Naive thymus-derived CD8-positive, alpha-beta T cell (primary cell): Measurements from ENCODE around the gene ZSWIM6. TPM values are rescaled to one million over a fixed set of nuclear protein-coding genes. Genes with fewer than 3 reads are reported as not detected.

ENCODE experiments used
- ATAC-seq, 2 donors: fragments of 150-1000 bp; cut with Tn5 transposase in 1 of 2; sonication (Bioruptor Pico), chemical (Tn5 transposase) in 1 of 2; 1 replicate in 1 of 2; 2 replicates in 1 of 2; pipeline ENCODE4 v1.10.0; 2021; ENCODE audit warnings: mild to moderate bottlenecking in 2 of 2, moderate library complexity in 2 of 2
- POLR2A ChIA-PET: fragments of 350-600 bp; sonication (Branson Sonifier 250); formaldehyde crosslinking; loops from one replicate; lab custom pipeline; 2021; ENCODE audit warnings: antibody characterized with exemption; lab: Charles Lee
- DNase-seq, 10 donors: peaks; one replicate each; pipeline versions ENCODE4 v3.0.0 to v3.0.0-alpha.2; 2020 to 2022
- H3K27ac Mint-ChIP-seq, 10 donors: one replicate each; pipeline ENCODE4 v1.8.0; 2020 to 2022; ENCODE audit warnings: mild to moderate bottlenecking in 10 of 10, mixed read lengths in 10 of 10, moderate library complexity in 4 of 10, inconsistent platforms in 1 of 10
- H3K27me3 Mint-ChIP-seq, 5 donors: one replicate each; pipeline ENCODE4 v1.8.0; 2021 to 2022; ENCODE audit warnings: mixed read lengths in 5 of 5
- H3K36me3 Mint-ChIP-seq, 3 donors: one replicate each; pipeline ENCODE4 v1.8.0; 2020 to 2022; ENCODE audit warnings: mixed read lengths in 3 of 3, mild to moderate bottlenecking in 2 of 3, inconsistent platforms in 1 of 3
- H3K4me1 Mint-ChIP-seq, 4 donors: one replicate each; pipeline ENCODE4 v1.8.0; 2021 to 2022; ENCODE audit warnings: mixed read lengths in 4 of 4
- H3K4me3 Mint-ChIP-seq, 10 donors: one replicate each; pipeline ENCODE4 v1.8.0; 2020 to 2022; ENCODE audit warnings: mild to moderate bottlenecking in 10 of 10, mixed read lengths in 10 of 10, moderate library complexity in 6 of 10, inconsistent platforms in 1 of 10
- H3K9me3 Mint-ChIP-seq, 9 donors: one replicate each; pipeline ENCODE4 v1.8.0; 2020 to 2022; ENCODE audit warnings: mixed read lengths in 9 of 9, mild to moderate bottlenecking in 3 of 9, inconsistent platforms in 1 of 9, moderate library complexity in 1 of 9
- polyA plus RNA-seq, 3 donors: library from polyadenylated mRNA; unstranded; fragments of 300-500 nt; fragmentation: Illumina TruSeq; gene quantifications; one replicate each; pipeline ENCODE4 v1.2.3, GENCODE V29; 2021
- total RNA-seq, 8 experiments: library from RNA in 2 of 8; stranded (reverse) in 2 of 8; gene quantifications; one replicate each; pipeline ENCODE4 v1.2.3 and lab custom pipeline; 2021 to 2026

The ZSWIM6 gene
- total and polyA plus RNA-seq, 5 experiments from 2014 or later: 0.14 to 11.9 (median 0.59) TPM

DNA sequence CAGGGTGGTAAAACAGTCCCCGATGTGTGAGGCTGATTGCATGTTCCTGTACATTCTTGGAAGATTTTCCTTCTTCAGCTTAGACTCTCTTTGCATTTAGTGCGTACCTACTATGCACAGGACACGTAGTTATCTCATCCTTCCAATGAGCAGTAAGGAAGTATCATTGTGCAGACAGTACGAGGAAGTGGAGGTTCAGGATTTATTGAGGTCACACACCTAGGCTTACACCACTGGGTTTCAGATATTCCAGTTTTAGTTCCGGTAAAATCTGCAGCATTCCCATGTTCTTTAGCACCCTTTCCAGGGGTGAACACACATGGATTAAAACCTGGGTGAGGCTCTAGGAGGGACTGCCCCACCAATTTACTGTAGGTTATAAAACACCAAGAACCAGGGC, 238.7 kb downstream of the ZSWIM6 start:
- POLR2A ChIA-PET: no interaction called here
- H3K27ac Mint-ChIP-seq: no peak overlapping the region
- peaks cover 0 to 3% (median 0%) of the 10 kb centered on the region in 5 donors for H3K27me3 Mint-ChIP-seq
- H3K36me3 Mint-ChIP-seq: no peaks in the 10 kb centered on the region
- no peak overlapping the region for H3K4me3 Mint-ChIP-seq
- no peaks in the 10 kb centered on the region for H3K4me1 Mint-ChIP-seq
- DNase-seq: no peak
- no peaks in the 10 kb centered on the region for H3K9me3 Mint-ChIP-seq
- no peak for ATAC-seq

DNA sequence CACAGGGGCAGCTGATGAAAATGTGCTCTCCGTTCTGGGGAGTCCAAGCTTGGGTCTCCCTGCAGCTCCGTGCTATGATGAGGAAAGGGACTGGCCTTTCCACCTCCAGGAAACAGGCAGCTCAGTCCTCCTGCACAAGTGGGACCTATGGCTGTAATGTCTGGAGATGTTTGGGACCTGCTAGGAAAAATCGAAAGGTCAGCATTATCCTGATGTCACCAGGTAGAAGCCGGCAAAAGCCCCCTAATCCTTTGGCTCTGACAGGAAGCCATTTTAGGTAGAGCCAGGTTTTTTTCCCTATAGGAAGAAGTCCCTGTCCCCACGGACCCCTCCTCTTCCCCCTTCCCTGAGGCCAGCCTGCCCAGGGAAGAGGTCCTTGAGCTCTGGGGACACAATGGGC, 240.9 kb downstream of the ZSWIM6 start:
- Mint-ChIP-seq H3K9me3 (no peaks in the 10 kb centered on the region), H3K27ac (no peak overlapping the region), H3K36me3 (no peaks in the 10 kb centered on the region), H3K4me3 (no peak overlapping the region), H3K4me1 (no peaks in the 10 kb centered on the region), H3K27me3 (peaks cover 0 to 3% (median 0%) of the 10 kb centered on the region in 5 donors)
- DNase-seq: no peak
- no peak for ATAC-seq
- POLR2A ChIA-PET: no interaction called here

DNA sequence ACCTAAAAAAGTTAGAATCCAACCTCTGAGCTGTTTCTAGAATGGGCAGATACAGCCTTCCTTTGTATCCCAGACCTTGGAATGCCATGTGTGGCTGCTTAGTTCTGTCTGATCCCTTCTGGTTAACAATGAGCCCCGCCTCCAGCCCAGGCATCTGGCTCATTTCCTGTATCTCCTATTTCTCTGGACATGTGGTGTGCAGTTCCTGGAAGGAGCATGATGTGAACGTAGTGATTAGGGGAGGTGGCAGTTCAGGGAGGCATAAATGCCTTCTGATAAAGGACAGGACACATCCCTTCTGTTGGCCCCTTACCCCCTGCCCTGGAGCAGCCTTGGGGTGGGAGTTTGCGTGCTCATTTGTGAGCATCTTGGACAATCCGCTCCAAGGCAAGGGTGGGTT, 243.0 kb downstream of the ZSWIM6 start:
- H3K27me3 Mint-ChIP-seq: peaks cover 0 to 3% (median 0%) of the 10 kb centered on the region in 5 donors
- no peaks in the 10 kb centered on the region for H3K4me1 Mint-ChIP-seq
- H3K36me3 Mint-ChIP-seq: no peaks in the 10 kb centered on the region
- POLR2A ChIA-PET: no interaction called here
- H3K9me3 Mint-ChIP-seq: no peaks in the 10 kb centered on the region
- no peak overlapping the region for H3K27ac Mint-ChIP-seq
- DNase-seq: no peak
- no peak overlapping the region for H3K4me3 Mint-ChIP-seq
- ATAC-seq: no peak

DNA sequence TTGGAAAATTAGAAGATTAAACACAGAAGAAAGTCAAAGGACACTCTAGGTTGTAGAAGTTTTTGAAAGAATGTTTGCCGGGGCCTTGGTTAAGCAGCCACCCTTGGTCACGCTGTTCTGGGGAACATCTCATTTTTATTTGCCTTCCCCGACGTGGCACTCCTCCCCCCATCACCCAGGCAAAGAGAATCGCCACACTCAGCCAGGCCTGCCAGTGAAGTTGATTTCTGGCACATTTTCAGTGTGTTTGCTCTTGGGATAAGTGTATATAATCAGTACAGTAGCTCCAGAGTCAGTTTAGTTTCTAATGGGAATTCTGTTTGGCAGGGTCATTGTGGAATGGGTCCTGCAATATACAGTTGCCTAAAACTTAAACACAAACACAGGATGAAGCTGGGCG, 243.5 kb downstream of the ZSWIM6 start:
- H3K9me3 Mint-ChIP-seq: no peaks in the 10 kb centered on the region
- DNase-seq: no peak
- H3K4me1 Mint-ChIP-seq: no peaks in the 10 kb centered on the region
- no peak overlapping the region for H3K27ac Mint-ChIP-seq
- H3K27me3 Mint-ChIP-seq: peaks cover 0 to 3% (median 0%) of the 10 kb centered on the region in 5 donors
- POLR2A ChIA-PET: no interaction called here
- no peak overlapping the region for H3K4me3 Mint-ChIP-seq
- ATAC-seq: no peak
- no peaks in the 10 kb centered on the region for H3K36me3 Mint-ChIP-seq

DNA sequence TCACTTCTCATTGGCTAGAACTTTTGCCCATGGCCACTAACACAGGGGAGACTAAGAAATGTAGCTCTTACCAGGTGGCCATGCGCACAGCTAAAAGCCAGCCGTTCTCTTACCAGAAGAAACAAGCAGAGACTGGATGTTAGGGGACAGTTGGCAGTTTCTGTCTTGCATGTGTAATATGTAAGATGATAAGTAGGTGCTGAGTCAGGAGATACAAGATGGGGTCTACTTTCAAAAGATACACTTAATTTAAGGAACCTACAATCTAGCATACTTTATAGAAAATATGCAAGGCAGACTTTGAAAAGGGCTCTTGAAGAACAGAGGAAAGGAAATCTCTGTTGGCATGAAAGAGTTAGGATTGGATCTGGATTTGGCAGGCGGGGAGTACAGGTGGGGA, 244.5 kb downstream of the ZSWIM6 start:
- POLR2A ChIA-PET: no interaction called here
- H3K4me3 Mint-ChIP-seq: no peak overlapping the region
- no peaks in the 10 kb centered on the region for H3K9me3 Mint-ChIP-seq
- DNase-seq: no peak
- H3K27me3 Mint-ChIP-seq: peaks cover 0 to 3% (median 0%) of the 10 kb centered on the region in 5 donors
- H3K27ac Mint-ChIP-seq: no peak overlapping the region
- no peaks in the 10 kb centered on the region for H3K4me1 Mint-ChIP-seq
- H3K36me3 Mint-ChIP-seq: no peaks in the 10 kb centered on the region
- no peak for ATAC-seq

DNA sequence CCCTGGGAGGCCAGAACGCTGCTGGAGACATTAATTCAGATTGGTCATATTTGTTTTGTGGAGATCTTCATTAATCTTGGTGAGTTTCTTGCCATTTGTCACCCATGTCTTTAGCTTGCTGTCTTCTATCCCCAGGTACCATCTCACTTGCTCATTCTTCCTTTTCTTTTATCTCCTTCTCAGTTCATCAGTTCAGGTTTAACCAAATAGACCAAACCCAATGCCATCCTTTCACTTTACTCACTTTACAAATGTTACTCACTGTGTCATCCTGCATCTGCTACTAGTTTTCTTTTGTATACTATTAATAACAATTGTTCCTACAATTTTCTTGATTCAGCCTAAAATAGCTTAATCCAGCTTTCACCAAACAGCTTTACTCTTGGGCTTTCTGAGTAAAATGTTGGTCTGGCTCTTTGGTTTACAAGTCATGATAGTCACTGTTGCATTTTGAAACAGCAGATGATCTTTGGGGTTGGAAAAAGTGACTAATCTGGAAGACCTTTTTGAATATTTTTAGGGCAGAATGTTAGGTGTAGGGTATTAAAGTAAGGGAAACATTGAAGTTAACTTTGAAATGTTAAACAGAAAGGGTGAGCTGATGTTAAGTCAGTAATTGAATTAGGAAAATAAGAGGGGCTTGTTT, 246.9 kb downstream of the ZSWIM6 start:
- DNase-seq (no peak), ATAC-seq (no peak)
- Mint-ChIP-seq H3K4me3 (no peak overlapping the region), H3K9me3 (no peaks in the 10 kb centered on the region), H3K27ac (no peak overlapping the region), H3K4me1 (no peaks in the 10 kb centered on the region), H3K36me3 (no peaks in the 10 kb centered on the region), H3K27me3 (peaks cover 0 to 2% (median 0%) of the 10 kb centered on the region in 5 donors)
- POLR2A ChIA-PET: no interaction called here

DNA sequence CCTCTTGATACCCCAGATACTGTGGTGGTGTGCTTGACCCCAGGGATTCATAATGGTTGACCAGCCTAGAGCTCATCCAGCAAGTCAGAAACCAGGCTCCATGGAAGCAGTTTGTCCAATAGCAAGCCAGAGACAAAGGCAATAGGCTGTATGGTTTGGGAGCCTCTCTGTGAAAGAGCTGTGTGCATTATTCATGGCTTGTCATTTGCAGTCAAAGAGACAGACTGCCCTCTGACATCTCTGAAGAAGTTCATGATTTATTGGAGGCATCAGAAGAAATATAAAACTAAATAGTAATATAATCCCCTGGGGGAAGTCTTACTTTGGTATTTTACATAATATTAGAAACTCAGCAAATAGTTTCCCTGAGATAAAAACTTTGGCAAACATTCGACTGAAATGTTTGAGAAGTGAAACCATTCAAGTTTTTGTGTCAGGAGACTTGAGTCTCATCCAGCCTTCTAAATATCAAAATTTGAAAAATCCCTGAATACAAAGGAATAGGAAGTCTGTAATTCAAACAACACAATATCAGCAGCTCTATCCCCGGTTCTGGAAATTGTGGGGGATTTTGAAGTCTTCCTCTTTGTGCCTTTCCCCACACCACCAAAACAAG, 250.3 kb downstream of the ZSWIM6 start:
- Mint-ChIP-seq H3K27me3 (peaks cover 0 to 5% (median 2%) of the 10 kb centered on the region in 5 donors), H3K4me1 (no peaks in the 10 kb centered on the region), H3K4me3 (no peak overlapping the region), H3K27ac (no peak overlapping the region), H3K36me3 (no peaks in the 10 kb centered on the region), H3K9me3 (peaks cover 0 to 6% (median 0%) of the 10 kb centered on the region in 9 donors)
- no peak for DNase-seq
- ATAC-seq: no peak
- POLR2A ChIA-PET: no interaction called here

DNA sequence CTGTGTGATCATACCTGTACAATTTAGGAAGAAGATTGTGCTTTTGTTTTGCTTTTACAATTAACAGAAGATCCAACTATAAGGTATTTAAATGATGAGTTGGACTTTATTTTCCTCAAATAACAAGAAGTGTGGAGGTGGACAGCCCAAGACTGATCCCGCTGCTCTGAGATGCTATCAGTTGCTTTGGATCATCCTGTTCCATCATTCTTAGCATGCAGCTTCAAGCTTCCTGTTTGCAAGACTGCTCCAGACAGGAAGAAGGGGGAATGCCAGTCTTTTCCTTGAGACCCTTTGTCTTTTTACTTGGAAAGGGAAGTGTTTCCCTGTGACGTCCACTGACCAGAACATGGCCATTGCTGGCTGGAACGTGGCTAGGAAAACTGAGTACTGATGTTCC, 250.8 kb downstream of the ZSWIM6 start:
- ATAC-seq (no peak), DNase-seq (no peak)
- H3K9me3 Mint-ChIP-seq: peaks cover 0 to 10% (median 0%) of the 10 kb centered on the region in 9 donors
- POLR2A ChIA-PET: no interaction called here
- H3K36me3 Mint-ChIP-seq: no peaks in the 10 kb centered on the region
- no peak overlapping the region for H3K27ac Mint-ChIP-seq
- no peak overlapping the region for H3K4me3 Mint-ChIP-seq
- no peaks in the 10 kb centered on the region for H3K4me1 Mint-ChIP-seq
- peaks cover 0 to 5% (median 2%) of the 10 kb centered on the region in 5 donors for H3K27me3 Mint-ChIP-seq

DNA sequence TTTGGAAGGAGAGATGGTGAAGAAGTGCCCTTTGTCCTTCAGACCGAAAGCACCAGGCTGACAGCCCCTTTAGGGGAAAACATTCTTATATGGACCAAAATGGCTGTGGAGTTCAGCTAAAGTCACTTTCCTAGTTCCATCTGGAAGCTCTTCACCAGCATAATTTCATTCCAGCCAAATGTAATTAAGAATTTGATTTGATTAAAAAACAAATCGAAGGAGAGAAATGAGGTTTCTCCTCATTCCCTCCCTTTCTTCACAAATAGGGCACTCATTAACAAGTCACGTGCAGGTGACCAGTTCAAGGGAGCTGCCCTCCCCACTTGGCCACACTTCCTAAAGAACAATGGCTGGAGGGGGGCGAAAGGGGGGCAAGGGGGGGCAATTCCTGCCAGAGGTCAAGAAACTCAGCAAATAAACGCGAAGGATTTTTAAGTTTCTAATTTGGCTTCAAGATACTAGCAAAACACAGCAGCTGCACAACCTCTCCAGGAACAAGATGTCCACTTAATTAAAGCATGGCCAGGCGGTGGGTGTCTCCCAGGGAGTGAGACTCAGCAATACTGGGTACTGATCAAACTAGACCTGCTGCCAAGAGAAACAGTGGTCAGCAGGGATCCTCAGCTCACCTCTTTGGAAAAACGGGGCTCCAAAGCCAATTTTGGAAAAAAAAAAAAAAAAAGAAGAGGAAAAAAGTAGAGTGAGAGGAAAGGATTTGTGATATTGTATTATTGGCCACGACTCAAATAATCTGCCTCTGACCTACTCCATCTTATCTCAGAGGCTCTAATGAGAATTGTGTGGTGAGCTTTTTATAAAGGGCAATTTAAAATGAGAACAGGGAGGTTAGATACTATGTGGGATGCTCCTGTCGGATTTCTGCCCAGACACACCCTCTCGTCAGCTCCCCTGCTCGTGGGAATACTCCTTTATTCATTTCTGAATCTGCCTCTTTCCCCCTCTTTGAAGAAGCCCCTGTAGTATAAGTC, 254.3 kb downstream of the ZSWIM6 start:
- Mint-ChIP-seq H3K4me1 (no peaks in the 10 kb centered on the region), H3K9me3 (peaks cover 0 to 10% (median 0%) of the 10 kb centered on the region in 9 donors), H3K4me3 (no peak overlapping the region), H3K27me3 (peaks cover 0 to 5% (median 2%) of the 10 kb centered on the region in 5 donors), H3K36me3 (no peaks in the 10 kb centered on the region), H3K27ac (no peak overlapping the region)
- no peak for DNase-seq
- no peak for ATAC-seq
- POLR2A ChIA-PET: no interaction called here

DNA sequence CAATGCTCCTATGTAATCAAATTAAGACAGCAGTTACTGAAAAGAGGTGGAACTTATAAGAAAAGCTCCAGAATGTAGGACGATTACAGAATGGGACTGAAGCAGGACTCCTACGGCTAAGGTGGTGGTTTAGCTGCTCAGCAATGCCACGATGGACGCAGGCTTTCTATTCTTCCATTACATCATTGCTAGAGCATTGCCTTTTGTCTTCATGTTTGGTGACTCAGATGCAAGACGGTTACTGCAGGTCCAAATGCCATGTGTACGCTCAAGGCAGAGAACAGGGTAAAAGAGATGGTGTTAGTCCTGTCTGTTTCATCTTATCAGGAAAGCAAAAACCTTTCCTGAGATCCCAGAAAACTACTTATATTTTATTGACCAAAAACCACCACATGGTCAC, 255.1 kb downstream of the ZSWIM6 start:
- no peak overlapping the region for H3K27ac Mint-ChIP-seq
- peaks cover 0 to 10% (median 0%) of the 10 kb centered on the region in 9 donors for H3K9me3 Mint-ChIP-seq
- no peaks in the 10 kb centered on the region for H3K4me1 Mint-ChIP-seq
- no peak overlapping the region for H3K4me3 Mint-ChIP-seq
- DNase-seq (no peak), ATAC-seq (no peak)
- POLR2A ChIA-PET: no interaction called here
- H3K27me3 Mint-ChIP-seq: peaks cover 0 to 5% (median 2%) of the 10 kb centered on the region in 5 donors
- H3K36me3 Mint-ChIP-seq: no peaks in the 10 kb centered on the region

DNA sequence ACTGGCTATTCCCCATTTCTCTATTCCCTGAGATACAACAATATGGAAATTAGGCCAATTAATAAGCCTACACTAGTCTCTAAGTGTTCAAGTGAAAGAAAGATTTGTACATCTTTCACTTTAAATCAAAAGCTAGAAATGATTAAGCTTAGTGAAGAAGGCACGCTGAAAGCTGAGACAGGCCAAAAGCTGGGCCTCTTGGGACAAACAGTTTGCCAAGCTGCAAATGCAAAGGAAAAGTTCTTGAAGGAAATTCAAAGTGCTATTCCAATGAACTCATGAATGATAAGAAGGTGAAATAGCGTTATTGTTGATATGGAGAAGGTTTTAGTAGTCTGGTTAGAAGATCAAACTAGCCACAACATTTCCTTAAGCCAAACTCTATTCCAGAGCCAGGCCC, 256.2 kb downstream of the ZSWIM6 start:
- no peak for DNase-seq
- H3K9me3 Mint-ChIP-seq: peaks cover 0 to 10% (median 0%) of the 10 kb centered on the region in 9 donors
- peaks cover 0 to 8% (median 4%) of the 10 kb centered on the region in 5 donors for H3K27me3 Mint-ChIP-seq
- H3K4me3 Mint-ChIP-seq: no peak overlapping the region
- H3K4me1 Mint-ChIP-seq: no peaks in the 10 kb centered on the region
- no peak overlapping the region for H3K27ac Mint-ChIP-seq
- ATAC-seq: no peak
- H3K36me3 Mint-ChIP-seq: no peaks in the 10 kb centered on the region
- POLR2A ChIA-PET: no interaction called here

DNA sequence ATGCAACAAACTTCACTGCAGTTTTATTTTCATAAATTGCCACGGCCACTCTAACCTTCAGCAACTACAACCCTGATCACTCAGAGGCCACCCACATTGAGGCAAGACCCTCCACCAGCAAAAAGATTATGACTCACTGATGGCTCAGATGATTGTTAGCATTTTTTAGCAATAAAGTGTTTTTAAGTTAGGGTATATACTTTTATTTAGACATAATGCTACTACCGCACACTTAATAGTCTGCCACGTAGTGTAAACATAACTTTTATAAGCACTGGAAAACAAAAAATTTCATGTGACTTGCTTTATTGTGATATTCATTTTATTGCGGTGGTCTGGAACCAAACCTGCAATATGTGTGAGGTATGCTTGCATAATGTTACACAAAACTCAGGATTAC, 257.9 kb downstream of the ZSWIM6 start:
- no peak overlapping the region for H3K27ac Mint-ChIP-seq
- no peak for DNase-seq
- no peaks in the 10 kb centered on the region for H3K36me3 Mint-ChIP-seq
- H3K4me3 Mint-ChIP-seq: no peak overlapping the region
- POLR2A ChIA-PET: no interaction called here
- H3K9me3 Mint-ChIP-seq: peaks cover 0 to 10% (median 0%) of the 10 kb centered on the region in 9 donors
- peaks cover 0 to 5% (median 2%) of the 10 kb centered on the region in 5 donors for H3K27me3 Mint-ChIP-seq
- ATAC-seq: no peak
- no peaks in the 10 kb centered on the region for H3K4me1 Mint-ChIP-seq

DNA sequence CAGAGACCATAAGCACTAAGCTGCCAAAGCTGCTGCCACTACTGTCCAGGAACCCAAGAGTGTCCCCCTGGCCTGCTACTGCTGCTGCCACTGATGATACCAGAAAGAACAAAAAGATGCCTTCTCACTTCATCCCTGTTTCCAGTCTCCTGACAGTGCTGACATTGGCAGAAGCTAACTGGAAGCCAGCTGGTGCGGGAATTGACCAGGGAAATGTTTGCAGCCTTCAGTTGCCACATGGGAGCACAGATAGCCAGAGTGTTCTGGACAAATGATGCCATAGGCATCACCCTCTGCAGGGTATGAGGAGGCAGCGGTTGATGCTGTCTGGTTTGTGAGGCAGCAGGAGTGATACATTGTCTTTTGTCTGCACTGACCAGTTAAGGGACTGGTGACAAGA, 258.4 kb downstream of the ZSWIM6 start:
- ATAC-seq (no peak), DNase-seq (no peak)
- H3K27ac Mint-ChIP-seq: no peak overlapping the region

More for the DNA sequence above, 258.4 kb downstream of the ZSWIM6 start:
- Mint-ChIP-seq H3K4me3 (no peak overlapping the region), H3K36me3 (no peaks in the 10 kb centered on the region), H3K9me3 (peaks cover 0 to 10% (median 0%) of the 10 kb centered on the region in 9 donors), H3K4me1 (no peaks in the 10 kb centered on the region), H3K27me3 (peaks cover 0 to 5% (median 2%) of the 10 kb centered on the region in 5 donors)
- POLR2A ChIA-PET: no interaction called here
